Ovary (tissue), 9 donors: Measurements from ENCODE around the gene RGS3. TPM values are rescaled to one million over a fixed set of nuclear protein-coding genes. Genes with fewer than 3 reads are reported as not detected.
A peak's percentile ranks its signal among the peaks of the same experiment; 100 is the strongest.

ENCODE experiments used
- DNase-seq, 5 donors: peaks; one replicate each; pipeline ENCODE4 v3.0.0-alpha.2; 2019 to 2020
- H3K27ac ChIP-seq, 2 donors: fragments of 200-600 bp; one replicate each; pipeline versions ENCODE4 v1.5.1 to v1.8.0; 2019 to 2022
- H3K27me3 ChIP-seq: fragments of 200-600 bp; one replicate; pipeline ENCODE4 v1.8.0; 2022
- H3K36me3 ChIP-seq: fragments of 200-600 bp; sonication (generic); one replicate; pipeline ENCODE4 v1.5.1; 2019
- H3K4me1 ChIP-seq: one replicate; pipeline ENCODE4 v1.8.1; 2013; ENCODE audit warnings: mild to moderate bottlenecking, moderate library complexity; ENCODE audit not compliant: insufficient read depth
- H3K4me3 ChIP-seq: fragments of 200-600 bp; sonication (generic); one replicate; pipeline ENCODE4 v1.5.1; 2017
- H3K9me3 ChIP-seq, 2 donors: fragments of 200-600 bp in 1 of 2; sonication (generic) in 1 of 2; one replicate each; pipeline versions ENCODE4 v1.5.1 to v1.8.1; 2013 to 2019; ENCODE audit warnings: mild to moderate bottlenecking in 1 of 2, moderate library complexity in 1 of 2
- EP300 ChIP-seq: sonication (generic); formaldehyde crosslinking; IDR thresholded peaks from one replicate; pipeline ENCODE4 v1.6.1; 2017; ENCODE audit warnings: antibody characterized with exemption
- POLR2A ChIP-seq: fragments of 450-650 bp; IDR thresholded peaks from one replicate; pipeline ENCODE4 v1.6.1; 2017; ENCODE audit warnings: antibody characterized with exemption, mild to moderate bottlenecking, moderate library complexity
- WGBS, 3 donors: extraction: QIAGEN DNeasy Blood & Tissue Kit in 1 of 3; methylation state at CpG; one replicate each; pipeline versions ENCODE4 v1.1.5 to v1.1.7; 2013 to 2017; 5-methylcytosine and 5-hydroxymethylcytosine counted together
- intact Hi-C, 4 donors: fragments of 100-400 bp; cut with DNase I; formaldehyde crosslinking; loops; one replicate each; pipeline versions ENCODE4 v1.11.0 to v1.15.1; 2022 to 2023
- polyA plus RNA-seq, 2 donors: library from polyadenylated mRNA; stranded (reverse); fragments of 200-250 nt in 1 of 2; fragments of 350-450 nt in 1 of 2; fragmentation: Illumina TruSeq in 1 of 2; extraction: RNeasy Lipid Tissue Mini Kit (QIAGEN cat#74804) in 1 of 2; gene quantifications; one replicate each; pipeline ENCODE4 v1.2.3, GENCODE V29; 2013 to 2014
- total RNA-seq, 7 donors: library from RNA; depleted of rRNA in 2 of 7; stranded (reverse); fragments of >200 nt in 2 of 7; fragmentation: NEBNext Ultra II Directional in 3 of 7; extraction: Animal tissue kit (Norgen Biotek cat#: 25700) in 3 of 7; gene quantifications; one replicate each; pipeline versions ENCODE4 v1.1.0 to v1.2.4, GENCODE V29; 2016 to 2023
- TF ChIP-seq, protein P1 (sequence below), 3 donors: fragments of 450-650 bp in 2 of 3; fragments of 200-600 bp in 1 of 3; IDR thresholded peaks; one replicate each; pipeline versions ENCODE4 v1.5.1 to v1.8.0; 2016 to 2022; ENCODE audit warnings: antibody characterized with exemption in 3 of 3, mild to moderate bottlenecking in 1 of 3
- donor health status: DM: no; HTN: no; CAD: no; lungs with moderate emphysema.
- donor health status: DM: no; HTN: no; CAD: no.
- donor health status: Bipolar disorder and iron deficiency.
- donor health status: DM: yes; HTN: yes; CAD: no.
- donor health status: DM: no; HTN: no; CAD: no.
- donor health status: DM: yes; HTN: yes; CAD: no.

RGS3 gene
- total and polyA plus RNA-seq, 9 donors, result 6.1 to 49.3 (median 15.4) TPM

DNA sequence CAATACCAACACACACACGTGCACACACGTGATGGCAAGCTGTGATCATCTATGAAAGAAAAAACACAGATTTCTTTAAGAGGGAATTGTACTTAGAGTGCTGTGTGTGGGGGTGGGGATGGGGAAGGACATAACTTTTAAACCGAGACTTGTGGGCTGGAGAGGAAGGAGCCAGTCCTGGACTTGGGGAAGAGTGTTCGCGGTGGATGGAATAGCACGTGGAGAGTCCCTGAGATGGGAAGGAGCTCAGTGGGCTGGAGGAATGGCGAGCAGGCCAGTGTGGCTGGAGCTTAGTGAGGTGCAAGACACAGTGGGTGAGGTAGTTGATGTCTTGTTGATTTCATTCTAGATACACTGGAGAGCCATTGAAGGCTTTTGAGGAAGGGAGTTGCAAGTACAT is 78.5 kb downstream of the RGS3 start:
- no peak overlapping the region for H3K27ac ChIP-seq

GRCh38 chr9:113542741-113543140 is 79.2 kb downstream of the RGS3 start:
- Histone ChIP-seq H3K27me3 (no peaks in the 10 kb centered on the region), H3K9me3 (no peaks in the 10 kb centered on the region), H3K27ac (no peak overlapping the region), H3K36me3 (no peaks in the 10 kb centered on the region), H3K4me3 (no peak overlapping the region), H3K4me1 (no peaks in the 10 kb centered on the region)
- DNase-seq, result peak in 2 of 5 donors; percentile 14 to 22
- 71 to 86% (median 82%) methylated on average over 5 of the region's 5 CpGs for WGBS, 3 donors
- intact Hi-C loops, result no loop called here
- TF ChIP-seq POLR2A, result no peak
- TF ChIP-seq EP300, result no peak
- TF ChIP-seq, protein P1, sequence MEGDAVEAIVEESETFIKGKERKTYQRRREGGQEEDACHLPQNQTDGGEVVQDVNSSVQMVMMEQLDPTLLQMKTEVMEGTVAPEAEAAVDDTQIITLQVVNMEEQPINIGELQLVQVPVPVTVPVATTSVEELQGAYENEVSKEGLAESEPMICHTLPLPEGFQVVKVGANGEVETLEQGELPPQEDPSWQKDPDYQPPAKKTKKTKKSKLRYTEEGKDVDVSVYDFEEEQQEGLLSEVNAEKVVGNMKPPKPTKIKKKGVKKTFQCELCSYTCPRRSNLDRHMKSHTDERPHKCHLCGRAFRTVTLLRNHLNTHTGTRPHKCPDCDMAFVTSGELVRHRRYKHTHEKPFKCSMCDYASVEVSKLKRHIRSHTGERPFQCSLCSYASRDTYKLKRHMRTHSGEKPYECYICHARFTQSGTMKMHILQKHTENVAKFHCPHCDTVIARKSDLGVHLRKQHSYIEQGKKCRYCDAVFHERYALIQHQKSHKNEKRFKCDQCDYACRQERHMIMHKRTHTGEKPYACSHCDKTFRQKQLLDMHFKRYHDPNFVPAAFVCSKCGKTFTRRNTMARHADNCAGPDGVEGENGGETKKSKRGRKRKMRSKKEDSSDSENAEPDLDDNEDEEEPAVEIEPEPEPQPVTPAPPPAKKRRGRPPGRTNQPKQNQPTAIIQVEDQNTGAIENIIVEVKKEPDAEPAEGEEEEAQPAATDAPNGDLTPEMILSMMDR (IDR thresholded peaks at IDR 0.05), result no peak

More for the DNA sequence above, 78.5 kb downstream of the RGS3 start:
- no peak for DNase-seq
- Histone ChIP-seq H3K9me3 (no peaks in the 10 kb centered on the region), H3K36me3 (no peaks in the 10 kb centered on the region), H3K4me3 (no peak overlapping the region), H3K4me1 (no peaks in the 10 kb centered on the region), H3K27me3 (no peaks in the 10 kb centered on the region)
- TF ChIP-seq, protein P1 (IDR thresholded peaks at IDR 0.05), result no peak
- TF ChIP-seq POLR2A (no peak), EP300 (no peak)
- intact Hi-C loops, result no loop called here
- 82 to 88% (median 88%) methylated on average over 7 of the region's 7 CpGs for WGBS, 3 donors

DNA sequence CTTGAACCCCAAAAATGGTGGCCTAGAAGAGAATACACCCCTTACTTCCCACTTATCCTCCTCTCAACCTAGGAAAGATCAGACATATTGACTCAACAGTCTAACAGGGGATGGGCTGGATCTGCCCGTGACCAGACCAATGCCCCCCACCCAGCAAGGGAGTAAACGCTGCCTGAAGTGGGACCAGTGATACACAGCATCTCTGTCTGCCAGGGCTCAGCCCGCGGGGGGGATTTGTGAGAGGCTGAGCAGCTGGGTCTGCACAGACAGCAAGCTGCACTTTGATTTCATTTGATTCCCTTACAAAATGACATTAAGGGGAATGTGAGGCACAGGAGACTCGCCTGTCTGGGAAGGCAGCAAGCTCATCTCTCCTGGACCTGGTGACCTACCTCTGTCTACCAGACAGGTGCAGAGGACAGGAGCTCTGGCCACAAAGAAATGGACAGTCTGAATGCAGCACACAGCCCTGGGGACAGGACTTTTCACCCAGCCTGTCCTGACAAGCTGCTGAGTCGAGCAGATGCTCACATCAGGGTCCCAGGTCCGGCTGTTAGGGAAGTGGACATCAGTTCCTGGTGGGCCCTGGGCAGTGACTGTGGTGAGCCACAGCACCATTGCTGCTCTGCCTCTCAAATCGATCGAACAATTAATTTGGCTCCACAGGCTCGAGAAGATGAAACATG is 79.9 kb downstream of the RGS3 start:
- Histone ChIP-seq H3K27ac (no peak overlapping the region), H3K9me3 (no peaks in the 10 kb centered on the region), H3K4me1 (peaks cover 5% of the 10 kb centered on the region), H3K27me3 (no peaks in the 10 kb centered on the region), H3K36me3 (no peaks in the 10 kb centered on the region), H3K4me3 (no peak overlapping the region)
- WGBS, 3 donors, result 78 to 94% (median 82%) methylated on average over 9 to 10 of the region's 10 CpGs
- TF ChIP-seq EP300 (no peak), POLR2A (no peak)
- TF ChIP-seq, protein P1 (IDR thresholded peaks at IDR 0.05), result no peak
- DNase-seq, result peak in 2 of 5 donors; percentile 9 to 21
- intact Hi-C loops, result no loop called here

GRCh38 chr9:113543982-113544303 is 80.4 kb downstream of the RGS3 start:
- no peak overlapping the region for H3K27ac ChIP-seq
- 65 to 78% (median 70%) methylated on average over 3 of the region's 3 CpGs for WGBS, 3 donors

More at GRCh38 chr9:113543982-113544303, 80.4 kb downstream of the RGS3 start:
- no peaks in the 10 kb centered on the region for H3K9me3 ChIP-seq
- H3K27me3 ChIP-seq, result no peaks in the 10 kb centered on the region
- H3K36me3 ChIP-seq, result no peaks in the 10 kb centered on the region
- H3K4me1 ChIP-seq, result peaks cover 9% of the 10 kb centered on the region
- no peak for DNase-seq
- TF ChIP-seq POLR2A (no peak), EP300 (no peak)
- TF ChIP-seq, protein P1 (IDR thresholded peaks at IDR 0.05), result no peak
- H3K4me3 ChIP-seq, result no peak overlapping the region
- intact Hi-C loops, result no loop called here
